Stomach (tissue), 9 donors: ENCODE results near the gene WNK1. TPM values are rescaled to one million over a fixed set of nuclear protein-coding genes. Genes with fewer than 3 reads are reported as not detected.

Experiments used
- DNase-seq, 2 donors: peaks; one replicate each; pipeline versions ENCODE4 v3.0.0 to v3.0.0-alpha.2; 2013 to 2019
- H3K27ac ChIP-seq, 5 donors: fragments of 200-600 bp in 4 of 5; sonication (generic) in 4 of 5; one replicate each; pipeline ENCODE4 v1.5.1; 2013 to 2019; ENCODE audit warnings: mild to moderate bottlenecking in 1 of 5, moderate library complexity in 1 of 5
- H3K27me3 ChIP-seq, 3 donors: fragments of 200-600 bp; sonication (generic); one replicate each; pipeline ENCODE4 v1.5.1; 2017 to 2019; ENCODE audit warnings: mixed run types in 1 of 3
- H3K36me3 ChIP-seq, 4 donors: fragments of 200-600 bp; sonication (generic); 1 replicate in 3 of 4; 2 replicates in 1 of 4; pipeline ENCODE4 v1.5.1; 2016 to 2019
- H3K4me1 ChIP-seq, 4 donors: fragments of 200-600 bp; sonication (generic); one replicate each; pipeline ENCODE4 v1.5.1; 2016 to 2019
- H3K4me3 ChIP-seq, 4 donors: fragments of 200-600 bp; sonication (generic) in 3 of 4; one replicate each; pipeline ENCODE4 v1.5.1; 2016 to 2019; ENCODE audit warnings: mild to moderate bottlenecking in 1 of 4
- H3K9me3 ChIP-seq, 4 donors: fragments of 200-600 bp; sonication (generic); one replicate each; pipeline ENCODE4 v1.5.1; 2016 to 2019
- CTCF ChIP-seq, 7 experiments: fragments of 450-650 bp in 4 of 7; fragments of 200-600 bp in 3 of 7; sonication (generic) in 3 of 7; IDR thresholded peaks; one replicate each; pipeline ENCODE4 v1.5.1; 2016 to 2019; ENCODE audit warnings: antibody characterized with exemption in 7 of 7, control low read depth in 2 of 7, mild to moderate bottlenecking in 1 of 7
- EP300 ChIP-seq: sonication (generic); formaldehyde crosslinking; IDR thresholded peaks from one replicate; pipeline ENCODE4 v1.6.1; 2017; ENCODE audit warnings: antibody characterized with exemption
- POLR2A ChIP-seq, 4 donors: fragments of 450-650 bp; IDR thresholded peaks; one replicate each; pipeline ENCODE4 v1.6.1; 2016; ENCODE audit warnings: antibody characterized with exemption in 4 of 4, control low read depth in 2 of 4, mild to moderate bottlenecking in 1 of 4, moderate library complexity in 1 of 4
- POLR2AphosphoS5 ChIP-seq, 3 donors: sonication (generic); formaldehyde crosslinking; IDR thresholded peaks; one replicate each; pipeline ENCODE4 v1.6.1; 2016; ENCODE audit warnings: antibody characterized with exemption in 3 of 3
- WGBS, 5 donors: extraction: QIAGEN DNeasy Blood & Tissue Kit in 3 of 5; methylation state at CpG; one replicate each; pipeline versions ENCODE4 v1.1.5 to v1.1.7; 2013 to 2018; 5-methylcytosine and 5-hydroxymethylcytosine counted together
- intact Hi-C: fragments of 100-400 bp; cut with DNase I; formaldehyde crosslinking; loops from one replicate; pipeline ENCODE4 v1.15.1; 2023; ENCODE audit warnings: low total_unique reads
- polyA plus RNA-seq, 3 donors: library from polyadenylated mRNA; stranded (reverse); fragments of 200-250 nt; gene quantifications; one replicate each; pipeline ENCODE4 v1.2.3, GENCODE V29; 2013
- total RNA-seq, 5 donors: library from RNA; depleted of rRNA; stranded (reverse); fragments of >200 nt; gene quantifications; one replicate each; pipeline versions ENCODE4 v1.1.0 to v1.2.3, GENCODE V29; 2014 to 2016
- donor health status: healthy with polysubstance abuse.
- donor health status: Bipolar disorder and iron deficiency.
- donor health status: healthy.

WNK1 gene
- total and polyA plus RNA-seq, 8 donors = 13.2 to 192 (median 84.5) TPM

- WGBS, 5 donors = 84 to 95% (median 91%) methylated on average over 6 of the region's 6 CpGs
- intact Hi-C loops = loop anchor here (10.0 kb wide), 1 partner anchor 378 kb away; no protein-coding TSS in a partner anchor
- Histone ChIP-seq H3K36me3 (peaks cover 0 to 52% (median 36%) of the 10 kb centered on the region in 4 donors), H3K27ac (no peak overlapping the region), H3K4me1 (peaks cover 0 to 17% (median 5%) of the 10 kb centered on the region in 4 donors), H3K27me3 (no peaks in the 10 kb centered on the region), H3K9me3 (no peaks in the 10 kb centered on the region), H3K4me3 (no peak overlapping the region)
- no peak for TF ChIP-seq CTCF (IDR thresholded peaks at IDR 0.05)
- no peak for TF ChIP-seq POLR2AphosphoS5 (IDR thresholded peaks at IDR 0.05)
- TF ChIP-seq EP300 = no peak
- TF ChIP-seq POLR2A (IDR thresholded peaks at IDR 0.05) = no peak
- DNase-seq = peak in 1 of 2 donors; percentile 9
Measured at GRCh38 chr12:943051-943450, 190.7 kb downstream of the WNK1 start.

GRCh38 chr12:944211-944610 is 191.8 kb downstream of the WNK1 start:
- no peak for TF ChIP-seq POLR2AphosphoS5 (IDR thresholded peaks at IDR 0.05)
- no peak for TF ChIP-seq POLR2A (IDR thresholded peaks at IDR 0.05)
- no peak for TF ChIP-seq CTCF (IDR thresholded peaks at IDR 0.05)
- no peak for TF ChIP-seq EP300
- peak in 1 of 2 donors; percentile 3 for DNase-seq
- intact Hi-C loops = loop anchor here (10.0 kb wide), 1 partner anchor 379 kb away; no protein-coding TSS in a partner anchor
- 71 to 88% (median 81%) methylated on average over 7 of the region's 7 CpGs for WGBS, 5 donors
- Histone ChIP-seq H3K4me1 (peaks cover 6 to 25% (median 16%) of the 10 kb centered on the region in 4 donors), H3K9me3 (no peaks in the 10 kb centered on the region), H3K27me3 (no peaks in the 10 kb centered on the region), H3K36me3 (peaks cover 0 to 43% (median 31%) of the 10 kb centered on the region in 4 donors), H3K27ac (no peak overlapping the region), H3K4me3 (no peak overlapping the region)

GRCh38 chr12:946212-946611 is 193.8 kb downstream of the WNK1 start:
- no peak overlapping the region for H3K27ac ChIP-seq
- no peak overlapping the region for H3K4me3 ChIP-seq
- intact Hi-C loops = loop anchor here (10.0 kb wide), 1 partner anchor 381 kb away; no protein-coding TSS in a partner anchor
- H3K4me1 ChIP-seq = peaks cover 6 to 30% (median 16%) of the 10 kb centered on the region in 4 donors
- H3K36me3 ChIP-seq = peaks cover 0 to 30% (median 18%) of the 10 kb centered on the region in 4 donors
- no peaks in the 10 kb centered on the region for H3K27me3 ChIP-seq
- TF ChIP-seq CTCF (IDR thresholded peaks at IDR 0.05) = no peak
- no peak for TF ChIP-seq EP300
- TF ChIP-seq POLR2AphosphoS5 (IDR thresholded peaks at IDR 0.05) = no peak
- TF ChIP-seq POLR2A (IDR thresholded peaks at IDR 0.05) = no peak
- DNase-seq = no peak
- H3K9me3 ChIP-seq = no peaks in the 10 kb centered on the region

- DNase-seq = no peak
- Histone ChIP-seq H3K27me3 (no peaks in the 10 kb centered on the region), H3K27ac (no peak overlapping the region), H3K4me1 (peaks cover 6 to 30% (median 16%) of the 10 kb centered on the region in 4 donors), H3K4me3 (no peak overlapping the region), H3K36me3 (peaks cover 0 to 26% (median 16%) of the 10 kb centered on the region in 4 donors), H3K9me3 (no peaks in the 10 kb centered on the region)
- intact Hi-C loops = loop anchor here (10.0 kb wide), 1 partner anchor 382 kb away; no protein-coding TSS in a partner anchor
- TF ChIP-seq CTCF (IDR thresholded peaks at IDR 0.05) = no peak
- 50 to 66% (median 54%) methylated on average over 6 of the region's 6 CpGs for WGBS, 5 donors
Measured at GRCh38 chr12:946631-947030, 194.3 kb downstream of the WNK1 start.
